Retinal pigment epithelial cell (primary cell): ENCODE data around the gene PKP4.
A peak's percentile ranks its signal among the peaks of the same experiment; 100 is the strongest.

Experiments used
- DNase-seq: peaks from one replicate; pipeline ENCODE4 v3.0.0-alpha.2; 2010; ENCODE audit warnings: low read depth
- H3K4me3 ChIP-seq: 2 replicates; pipeline ENCODE4 v1.5.1; 2011; ENCODE audit warnings: mild to moderate bottlenecking, low read length, control low read depth, moderate library complexity
- TF ChIP-seq, protein P1 (sequence below): conservative IDR thresholded peaks from 2 replicates; pipeline ENCODE4 v1.5.1; 2011; ENCODE audit warnings: low read depth, low read length, control low read depth, inconsistent platforms

The PKP4 gene

DNA sequence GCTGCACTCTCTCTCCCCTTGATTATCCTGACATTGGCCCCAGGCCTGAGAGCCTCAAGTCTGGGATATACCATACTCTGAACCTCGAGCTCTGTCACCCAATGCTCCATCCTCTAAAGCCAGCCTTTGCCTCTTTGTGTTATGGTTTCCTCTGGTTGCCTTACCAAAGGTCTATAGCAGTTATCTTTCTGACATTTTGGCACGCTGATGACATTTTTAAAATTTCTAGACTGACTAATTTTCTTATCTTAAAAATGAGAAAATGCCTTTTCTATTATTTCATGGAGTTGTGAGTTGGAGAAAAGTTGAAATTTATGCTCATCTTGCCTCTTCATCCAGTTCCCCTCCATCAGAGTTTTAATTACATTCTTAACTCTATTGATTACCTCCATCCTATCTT is 62.7 kb downstream of the PKP4 start:
- no peak for DNase-seq
- TF ChIP-seq, protein P1, sequence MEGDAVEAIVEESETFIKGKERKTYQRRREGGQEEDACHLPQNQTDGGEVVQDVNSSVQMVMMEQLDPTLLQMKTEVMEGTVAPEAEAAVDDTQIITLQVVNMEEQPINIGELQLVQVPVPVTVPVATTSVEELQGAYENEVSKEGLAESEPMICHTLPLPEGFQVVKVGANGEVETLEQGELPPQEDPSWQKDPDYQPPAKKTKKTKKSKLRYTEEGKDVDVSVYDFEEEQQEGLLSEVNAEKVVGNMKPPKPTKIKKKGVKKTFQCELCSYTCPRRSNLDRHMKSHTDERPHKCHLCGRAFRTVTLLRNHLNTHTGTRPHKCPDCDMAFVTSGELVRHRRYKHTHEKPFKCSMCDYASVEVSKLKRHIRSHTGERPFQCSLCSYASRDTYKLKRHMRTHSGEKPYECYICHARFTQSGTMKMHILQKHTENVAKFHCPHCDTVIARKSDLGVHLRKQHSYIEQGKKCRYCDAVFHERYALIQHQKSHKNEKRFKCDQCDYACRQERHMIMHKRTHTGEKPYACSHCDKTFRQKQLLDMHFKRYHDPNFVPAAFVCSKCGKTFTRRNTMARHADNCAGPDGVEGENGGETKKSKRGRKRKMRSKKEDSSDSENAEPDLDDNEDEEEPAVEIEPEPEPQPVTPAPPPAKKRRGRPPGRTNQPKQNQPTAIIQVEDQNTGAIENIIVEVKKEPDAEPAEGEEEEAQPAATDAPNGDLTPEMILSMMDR, result no peak
- H3K4me3 ChIP-seq, result no peak overlapping the region

DNA sequence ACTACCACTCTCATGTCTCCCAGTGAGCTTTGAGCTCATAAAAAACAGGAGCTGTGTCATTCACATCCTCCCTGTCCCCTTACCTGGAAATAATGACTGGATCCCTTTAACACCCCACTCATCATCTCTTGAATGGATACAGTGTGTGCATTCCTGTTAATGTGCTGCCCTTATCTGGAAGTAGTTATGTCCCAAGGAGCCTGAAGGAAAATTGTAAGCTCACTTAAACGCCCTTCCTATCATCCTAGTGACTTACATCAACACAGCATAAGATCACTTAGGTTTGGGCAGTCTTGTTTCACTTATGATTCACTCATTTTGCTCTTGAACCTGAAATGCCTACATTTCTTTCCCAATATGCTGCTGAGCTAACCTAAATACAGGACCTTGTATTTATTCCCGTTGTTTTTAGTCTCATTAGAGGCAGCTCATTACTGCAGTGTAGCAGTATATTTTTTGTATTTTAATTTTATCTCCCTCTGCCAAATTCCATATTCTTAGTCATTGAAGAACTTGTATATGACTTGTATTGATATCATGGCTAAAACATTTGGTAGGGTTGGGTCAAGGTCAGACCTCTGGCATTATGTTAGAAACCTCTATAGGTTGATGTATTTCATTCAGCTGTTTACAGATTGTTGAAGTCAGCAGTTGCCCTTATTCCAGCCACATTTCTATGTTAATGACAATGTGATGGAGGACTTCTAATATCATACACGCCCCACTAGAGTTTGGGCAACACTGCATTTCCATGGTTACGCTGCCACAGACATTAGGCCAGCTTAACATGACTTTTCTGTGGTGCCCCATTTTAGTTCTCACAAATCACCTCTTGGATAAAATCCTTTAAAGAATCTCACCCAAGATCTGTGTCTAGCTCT is 72.9 kb downstream of the PKP4 start:
- no peak for DNase-seq
- TF ChIP-seq, protein P1, result no peak
- H3K4me3 ChIP-seq, result no peak overlapping the region

DNA sequence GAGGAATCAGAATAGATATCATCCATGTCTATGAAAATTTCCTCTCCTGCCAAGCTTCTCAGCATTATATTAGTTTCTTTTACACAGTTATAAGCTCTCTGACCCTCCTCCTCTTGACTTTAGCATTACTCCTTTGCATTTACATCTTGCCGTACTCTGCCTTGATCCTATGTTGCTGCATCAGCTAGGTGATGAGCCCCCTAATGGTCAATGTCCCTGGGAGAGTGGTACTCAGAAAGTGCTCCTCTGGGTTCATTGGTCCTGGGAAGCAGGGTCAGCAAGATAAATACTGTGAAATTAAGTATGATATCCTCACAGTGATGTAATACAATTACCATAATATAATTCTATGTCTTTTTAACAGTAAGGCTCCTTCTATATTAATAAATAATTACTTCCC is 74.1 kb downstream of the PKP4 start:
- H3K4me3 ChIP-seq, result no peak overlapping the region
- TF ChIP-seq, protein P1, result peak; percentile 7
- no peak for DNase-seq

DNA sequence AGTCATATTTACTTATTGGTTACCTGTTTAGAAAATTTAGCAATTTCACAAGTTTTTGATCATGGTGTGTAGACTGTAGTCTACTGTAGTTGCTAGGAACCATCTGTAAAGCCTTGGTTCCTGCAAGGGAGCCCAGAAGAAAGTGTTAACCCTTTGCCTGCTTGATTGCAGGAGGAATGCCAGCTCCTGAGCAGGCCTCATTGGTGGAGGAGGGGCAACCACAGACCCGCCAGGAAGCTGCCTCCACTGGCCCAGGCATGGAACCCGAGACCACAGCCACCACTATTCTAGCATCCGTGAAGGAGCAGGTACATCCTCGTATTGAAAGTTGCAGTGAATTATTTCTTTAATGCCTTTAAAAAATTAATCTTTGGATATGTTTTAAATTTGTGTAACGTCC is 76.3 kb downstream of the PKP4 start:
- H3K4me3 ChIP-seq, result no peak overlapping the region
- TF ChIP-seq, protein P1, result no peak

DNA sequence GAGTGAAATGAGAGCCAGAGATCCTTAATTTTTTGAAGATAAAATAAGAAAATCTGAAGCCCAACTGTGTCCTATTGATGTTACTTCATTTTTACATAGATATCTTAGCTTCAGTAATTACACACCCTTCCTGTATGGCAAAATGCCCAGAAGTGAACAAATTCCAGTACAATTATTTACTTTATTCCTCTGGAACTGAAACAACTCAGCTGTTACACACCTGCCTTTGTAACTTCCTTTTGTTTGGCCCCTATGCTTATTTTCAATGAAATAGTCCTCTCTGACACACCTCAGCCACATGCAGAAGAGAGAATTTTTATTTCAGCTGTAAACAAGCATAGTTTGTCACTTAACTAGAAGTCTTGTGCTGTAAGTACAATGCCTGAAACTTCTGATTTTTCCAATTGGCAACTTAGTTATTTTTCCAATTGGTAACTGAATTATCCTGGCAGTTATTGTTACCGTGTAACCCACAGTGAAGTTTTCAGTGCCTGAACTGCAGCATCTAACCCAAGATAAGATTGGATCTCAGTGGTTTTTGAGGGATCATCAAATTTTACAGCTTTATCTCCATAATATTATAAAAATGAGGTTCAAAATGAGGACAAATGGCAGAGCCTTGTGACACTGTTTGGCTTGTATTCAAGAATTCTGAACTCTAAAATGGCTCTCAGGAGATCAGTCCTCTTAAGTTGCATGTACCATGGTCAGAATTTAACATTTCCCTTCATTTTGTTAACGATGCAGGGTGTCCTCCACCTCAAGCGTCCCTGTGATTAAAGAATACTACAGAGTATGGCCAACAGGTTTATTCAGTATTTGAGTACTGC is 82.6 kb downstream of the PKP4 start:
- TF ChIP-seq, protein P1, result no peak
- H3K4me3 ChIP-seq, result no peak overlapping the region
- DNase-seq, result peak; percentile 46

More for the DNA sequence above, 76.3 kb downstream of the PKP4 start:
- no peak for DNase-seq

DNA sequence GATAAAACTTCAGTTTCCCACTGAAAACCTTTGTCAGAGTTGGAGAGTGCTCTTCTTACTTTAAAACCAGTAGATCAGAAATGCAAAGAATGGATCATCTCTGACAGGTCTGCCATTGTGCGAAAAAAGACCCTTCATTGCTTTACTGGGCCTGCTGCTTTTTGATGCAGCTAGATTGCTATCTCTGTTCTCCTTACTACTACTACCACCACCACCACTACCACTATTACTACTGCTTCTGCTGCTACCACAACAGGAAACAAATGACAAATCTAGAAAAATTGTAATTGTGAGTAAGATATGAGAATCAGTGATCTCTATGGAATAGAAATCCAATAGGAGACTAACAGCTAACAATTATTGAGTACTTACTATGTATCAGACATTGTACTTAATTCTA is 85.8 kb downstream of the PKP4 start:
- no peak for DNase-seq
- H3K4me3 ChIP-seq, result no peak overlapping the region
- TF ChIP-seq, protein P1, result no peak
